ENCODE measurements around the gene BCL6B. TPM values are rescaled to one million over a fixed set of nuclear protein-coding genes. Genes with fewer than 3 reads are reported as not detected.
"Not testable (repeated sequence)": the region's sequence is repeated elsewhere in the genome, so short reads cannot be mapped to it uniquely, and the experiment has no call there.

BCL6B gene
- total RNA-seq, 1 donor from 2014 or later: not detected

- Histone ChIP-seq H3K27ac (ENCODE audit: low read depth, low read length) (no peak overlapping the region), H3K9ac (ENCODE audit: low read length) (no peak overlapping the region), H3K9me3 (ENCODE audit: insufficient read depth, low read depth, low read length) (peaks cover 3% of the 10 kb centered on the region), H2AFZ (ENCODE audit: low read depth, low read length) (no peak overlapping the region), H3K4me3 (ENCODE audit: insufficient read depth, low read depth, low read length) (no peak overlapping the region), H4K20me1 (ENCODE audit: insufficient read depth, low read length) (no peaks in the 10 kb centered on the region), H3K4me1 (ENCODE audit: insufficient read depth, low read length) (peaks cover 8% of the 10 kb centered on the region), H3K36me3 (ENCODE audit: insufficient read depth, low read length) (no peaks in the 10 kb centered on the region), H3K27me3 (ENCODE audit: insufficient read depth, low read length) (peaks cover 8% of the 10 kb centered on the region), H3K4me2 (ENCODE audit: low read length) (no peak overlapping the region), H3K79me2 (ENCODE audit: insufficient read depth, low read length) (no peaks in the 10 kb centered on the region)
- Mint-ChIP-seq H3K27me3 (ENCODE audit: low read depth, unreplicated experiment) (peaks cover 36% of the 10 kb centered on the region), H3K4me3 (ENCODE audit: unreplicated experiment) (peak overlapping the region; percentile 70), H3K36me3 (ENCODE audit: low read depth, unreplicated experiment) (no peaks in the 10 kb centered on the region), H3K9me3 (ENCODE audit: unreplicated experiment) (no peaks in the 10 kb centered on the region), H3K27ac (ENCODE audit: unreplicated experiment) (no peak overlapping the region), H3K4me1 (ENCODE audit: low read depth, unreplicated experiment) (peaks cover 6% of the 10 kb centered on the region)
- no peak for FAIRE-seq
- no peak for DNase-seq (ENCODE audit: low read depth)
- no peak for TF ChIP-seq EZH2 (IDR thresholded peaks at IDR 0.05; ENCODE audit: insufficient read depth, low read length)
- no peak for TF ChIP-seq CTCF (IDR thresholded peaks at IDR 0.05; ENCODE audit: insufficient read depth, low read depth, low read length)
These were observed 26.1 kb downstream of the BCL6B start for GRCh38 chr17:7048968-7049367.

DNA sequence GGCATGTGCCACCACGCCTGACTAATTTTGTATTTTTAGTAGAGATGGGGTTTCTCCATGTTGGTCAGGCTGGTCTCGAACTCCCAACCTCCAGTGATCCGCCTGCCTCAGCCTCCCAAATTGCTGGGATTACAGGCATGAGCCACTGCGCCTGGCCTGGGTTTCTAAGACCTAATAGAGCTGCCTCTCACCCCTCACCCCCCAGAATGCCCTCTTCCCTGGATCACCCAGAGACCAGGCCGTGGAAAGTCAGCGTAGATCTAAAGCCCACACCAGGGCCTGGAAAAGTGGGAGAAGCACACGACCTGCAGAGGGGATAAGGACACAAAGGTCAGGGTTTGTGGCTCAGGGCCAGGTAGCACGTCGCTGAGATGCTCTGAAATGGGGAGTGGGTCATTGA, 27.7 kb downstream of the BCL6B start:
- not testable (repeated sequence) for FAIRE-seq; H3K4me1 Mint-ChIP-seq (ENCODE audit: low read depth, unreplicated experiment); H2AFZ ChIP-seq (ENCODE audit: low read depth, low read length); DNase-seq (ENCODE audit: low read depth); H3K4me1 ChIP-seq (ENCODE audit: insufficient read depth, low read length); H3K27ac Mint-ChIP-seq (ENCODE audit: unreplicated experiment); H3K9ac ChIP-seq (ENCODE audit: low read length); H3K27me3 ChIP-seq (ENCODE audit: insufficient read depth, low read length); H4K20me1 ChIP-seq (ENCODE audit: insufficient read depth, low read length); H3K4me3 ChIP-seq (ENCODE audit: insufficient read depth, low read depth, low read length); H3K4me3 Mint-ChIP-seq (ENCODE audit: unreplicated experiment); H3K36me3 Mint-ChIP-seq (ENCODE audit: low read depth, unreplicated experiment); H3K9me3 Mint-ChIP-seq (ENCODE audit: unreplicated experiment); H3K4me2 ChIP-seq (ENCODE audit: low read length); H3K27ac ChIP-seq (ENCODE audit: low read depth, low read length); H3K9me3 ChIP-seq (ENCODE audit: insufficient read depth, low read depth, low read length); H3K79me2 ChIP-seq (ENCODE audit: insufficient read depth, low read length); H3K36me3 ChIP-seq (ENCODE audit: insufficient read depth, low read length)
- H3K27me3 Mint-ChIP-seq (ENCODE audit: low read depth, unreplicated experiment): peaks cover 27% of the 10 kb centered on the region

DNA sequence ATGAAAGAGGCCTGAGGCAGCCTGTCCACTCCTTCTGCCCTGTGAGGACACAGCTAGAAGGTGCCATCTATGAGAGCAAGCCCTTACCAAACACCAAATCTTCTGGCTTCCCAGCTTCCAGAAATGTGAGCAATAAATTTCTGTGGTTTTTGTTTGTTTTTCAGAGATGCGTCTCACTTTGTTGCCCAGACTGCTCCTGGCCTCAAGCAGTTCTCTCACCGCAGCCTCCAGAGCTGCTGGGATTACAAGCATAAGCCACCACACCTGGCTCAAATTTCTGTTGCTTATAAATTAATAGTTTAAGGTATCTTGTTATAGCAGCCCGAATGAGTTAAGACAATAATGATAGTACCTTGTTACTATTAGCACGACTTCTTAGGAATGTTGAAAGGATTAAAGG, 33.5 kb downstream of the BCL6B start:
- FAIRE-seq: no peak
- H3K27ac Mint-ChIP-seq (ENCODE audit: unreplicated experiment): no peak overlapping the region

More for the DNA sequence above, 33.5 kb downstream of the BCL6B start:
- no peak overlapping the region for H2AFZ ChIP-seq (ENCODE audit: low read depth, low read length)
- no peak overlapping the region for H3K4me2 ChIP-seq (ENCODE audit: low read length)
- H3K4me1 ChIP-seq (ENCODE audit: insufficient read depth, low read length): peaks cover 16% of the 10 kb centered on the region
- no peaks in the 10 kb centered on the region for H3K9me3 Mint-ChIP-seq (ENCODE audit: unreplicated experiment)
- no peaks in the 10 kb centered on the region for H3K9me3 ChIP-seq (ENCODE audit: insufficient read depth, low read depth, low read length)
- peaks cover 3% of the 10 kb centered on the region for H3K27me3 ChIP-seq (ENCODE audit: insufficient read depth, low read length)
- TF ChIP-seq CTCF (IDR thresholded peaks at IDR 0.05; ENCODE audit: insufficient read depth, low read depth, low read length) (no peak), EZH2 (IDR thresholded peaks at IDR 0.05; ENCODE audit: insufficient read depth, low read length) (no peak)
- H3K4me3 ChIP-seq (ENCODE audit: insufficient read depth, low read depth, low read length): no peak overlapping the region
- H3K4me3 Mint-ChIP-seq (ENCODE audit: unreplicated experiment): no peak overlapping the region
- no peaks in the 10 kb centered on the region for H3K36me3 Mint-ChIP-seq (ENCODE audit: low read depth, unreplicated experiment)
- H3K36me3 ChIP-seq (ENCODE audit: insufficient read depth, low read length): no peaks in the 10 kb centered on the region
- H3K79me2 ChIP-seq (ENCODE audit: insufficient read depth, low read length): no peaks in the 10 kb centered on the region
- H3K27me3 Mint-ChIP-seq (ENCODE audit: low read depth, unreplicated experiment): peaks cover 13% of the 10 kb centered on the region
- DNase-seq (ENCODE audit: low read depth): peak; percentile 31
- H4K20me1 ChIP-seq (ENCODE audit: insufficient read depth, low read length): no peaks in the 10 kb centered on the region
- H3K4me1 Mint-ChIP-seq (ENCODE audit: low read depth, unreplicated experiment): peaks cover 11% of the 10 kb centered on the region
- H3K27ac ChIP-seq (ENCODE audit: low read depth, low read length): no peak overlapping the region
- H3K9ac ChIP-seq (ENCODE audit: low read length): no peak overlapping the region

All from astrocyte (in vitro differentiated cells and primary cell).